Measurements from ENCODE around the gene ARL5A.

The ARL5A gene

DNA sequence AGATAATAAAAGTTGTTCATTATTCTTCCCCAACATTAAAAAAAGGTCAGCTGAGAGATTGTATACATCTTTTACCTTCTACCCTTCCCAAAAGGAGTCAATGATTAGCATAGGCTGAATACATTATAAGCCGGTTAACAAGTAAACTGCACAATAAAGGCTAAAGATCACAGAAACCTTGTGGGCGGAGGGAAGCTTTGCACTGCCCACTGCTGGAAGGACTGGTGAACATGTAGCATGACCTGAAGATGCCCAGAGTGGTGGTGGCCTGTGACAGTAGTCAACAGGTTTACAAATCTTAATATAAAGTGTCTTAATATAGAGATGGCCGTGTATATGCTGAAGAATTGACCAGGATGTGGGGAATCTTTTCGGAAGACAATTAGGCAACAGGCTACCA is 35.6 kb downstream of the ARL5A start:
- DNase-seq = no peak

GRCh38 chr2:151791545-151791944 is 36.7 kb downstream of the ARL5A start:
- no peak for DNase-seq

DNA sequence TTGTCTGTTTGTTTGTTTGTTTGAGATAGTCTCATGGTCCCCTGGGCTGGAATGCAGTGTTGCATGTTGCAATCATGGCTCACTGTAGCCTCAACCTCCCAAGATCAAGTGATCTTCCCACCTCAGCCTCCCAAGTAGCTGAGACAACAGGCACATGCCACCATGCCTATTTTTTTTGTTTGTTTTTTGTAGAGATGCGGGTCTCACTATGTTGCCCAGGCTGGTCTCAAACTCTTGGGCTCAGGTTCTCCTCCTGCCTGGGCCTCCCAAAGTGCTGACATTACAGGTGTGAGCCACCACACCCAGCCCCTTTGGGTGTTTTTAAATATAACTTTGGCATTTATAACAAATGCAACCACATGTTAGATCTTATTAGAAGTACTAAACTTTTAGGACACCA is 37.5 kb downstream of the ARL5A start:
- no peak for DNase-seq

GRCh38 chr2:151789055-151789834 is 39.0 kb downstream of the ARL5A start:
- no peak for DNase-seq

GRCh38 chr2:151786483-151786882 is 41.7 kb downstream of the ARL5A start:
- no peak for DNase-seq

DNA sequence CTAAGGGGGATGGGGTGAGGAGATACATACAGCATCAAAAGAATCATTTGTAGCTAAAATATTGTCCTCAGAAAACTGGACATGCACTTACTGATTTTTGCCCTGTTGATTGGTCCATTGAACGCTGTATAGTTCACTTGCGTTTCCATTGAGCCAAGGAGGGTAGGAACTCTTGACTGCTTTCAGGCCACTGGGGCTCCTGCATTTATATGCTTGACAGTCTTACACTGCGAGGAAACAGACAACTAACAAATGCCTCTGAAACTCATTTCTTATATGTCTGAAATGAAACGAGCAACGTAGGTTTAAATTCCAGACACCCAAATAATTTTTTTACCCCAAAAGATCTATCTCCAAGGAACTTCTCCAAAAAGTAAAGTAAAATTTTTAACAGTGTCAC is 42.1 kb downstream of the ARL5A start:
- no peak for DNase-seq

DNA sequence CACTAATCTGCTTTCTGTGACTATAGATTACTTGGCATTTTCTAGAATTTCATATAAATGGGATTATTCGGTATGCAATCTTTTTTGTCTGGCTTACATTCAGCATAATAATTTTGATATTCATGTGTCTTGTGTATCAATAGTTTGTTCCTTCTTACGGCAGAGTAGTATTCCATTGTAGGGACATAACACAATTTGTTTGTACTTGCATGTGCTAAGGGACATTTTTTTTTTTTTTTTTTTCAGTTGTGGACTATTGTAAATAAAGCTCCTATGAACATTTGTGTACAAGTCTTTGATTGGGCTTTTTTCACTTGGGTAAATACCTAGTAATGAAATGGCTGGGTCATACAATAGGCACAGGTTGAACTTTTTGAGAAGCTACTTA is 45.1 kb downstream of the ARL5A start:
- no peak for DNase-seq

DNA sequence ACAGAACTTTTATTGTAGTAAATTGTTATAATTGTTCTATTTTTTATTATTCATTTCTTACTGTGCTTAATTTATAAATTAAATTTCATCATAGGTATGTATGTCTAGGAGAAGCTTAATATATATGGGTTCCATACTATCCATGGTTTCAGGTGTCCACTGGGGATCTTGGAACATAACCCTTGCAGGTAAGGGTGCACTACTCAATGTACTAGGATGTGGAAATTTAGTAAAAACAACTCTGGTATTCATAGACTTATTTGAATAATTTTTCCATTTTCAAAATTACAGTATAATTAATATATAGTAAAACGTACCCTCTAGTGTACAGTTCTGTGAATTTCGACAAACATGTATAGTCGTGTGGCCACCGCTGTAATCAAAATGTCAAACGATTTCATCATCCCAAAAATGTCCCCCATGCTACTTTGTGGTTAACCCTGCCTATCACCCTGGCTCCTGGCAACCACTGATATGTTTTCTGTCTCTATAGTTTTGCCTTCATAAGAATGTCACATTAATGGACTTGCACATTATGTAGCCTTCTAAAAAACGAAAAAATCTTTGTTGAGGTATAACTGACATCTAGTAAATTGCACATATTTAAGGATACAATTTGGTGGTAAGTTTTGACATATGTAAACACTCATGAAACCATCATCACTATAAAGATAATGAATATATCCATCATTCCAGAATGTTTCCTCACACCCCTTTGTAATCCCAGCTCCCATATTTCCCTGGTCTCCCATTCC is 45.7 kb downstream of the ARL5A start:
- no peak for DNase-seq

- no peak for DNase-seq
Measured at GRCh38 chr2:151781642-151782041, 46.6 kb downstream of the ARL5A start.

DNA sequence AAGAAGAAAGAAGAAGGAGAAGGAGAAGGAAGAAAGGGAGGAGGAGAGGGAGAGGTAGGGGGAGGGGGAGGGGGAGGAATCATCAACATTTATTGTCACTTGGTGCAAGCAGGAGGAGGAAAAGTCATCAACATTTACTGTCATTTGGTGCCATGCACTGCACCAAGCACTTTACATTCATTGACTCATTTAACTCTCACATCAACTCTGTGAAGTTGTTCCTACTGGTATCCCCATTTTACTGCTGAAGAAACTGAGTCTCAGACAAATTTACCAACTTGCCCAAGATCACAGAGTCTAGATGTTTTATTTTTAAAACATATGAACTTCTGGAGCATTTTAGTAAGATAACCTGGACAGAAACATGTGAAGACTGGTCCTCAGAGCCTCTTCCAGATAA is 47.3 kb downstream of the ARL5A start:
- DNase-seq = no peak

GRCh38 chr2:151777935-151778334 is 50.3 kb downstream of the ARL5A start:
- no peak for DNase-seq

GRCh38 chr2:151777487-151777886 is 50.7 kb downstream of the ARL5A start:
- DNase-seq = no peak

DNA sequence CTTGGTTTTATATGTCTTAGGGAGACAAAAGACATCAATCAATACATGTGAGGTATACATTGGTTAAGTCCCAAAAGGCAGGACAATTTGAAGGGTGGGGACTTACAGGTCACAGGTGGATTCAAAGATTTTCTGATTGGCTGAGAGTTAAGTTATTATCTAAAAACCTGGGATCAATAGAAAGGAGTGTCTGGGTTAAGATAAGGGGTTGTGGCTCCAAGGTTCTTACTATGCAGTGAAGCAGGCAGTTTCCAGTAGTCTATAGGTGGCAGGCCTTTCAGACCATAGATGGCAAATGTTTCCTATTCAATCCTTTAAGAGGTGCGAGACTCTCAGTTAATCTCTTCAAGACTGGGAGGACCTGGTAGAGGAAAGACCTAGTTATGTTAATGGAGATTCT is 51.9 kb downstream of the ARL5A start:
- DNase-seq = no peak

GRCh38 chr2:151775057-151775740 is 53.0 kb downstream of the ARL5A start:
- DNase-seq = no peak

GRCh38 chr2:151774506-151774905 is 53.7 kb downstream of the ARL5A start:
- no peak for DNase-seq

- peak; percentile 17 for DNase-seq
Measured at GRCh38 chr2:151771599-151772358, 56.4 kb downstream of the ARL5A start.

DNA sequence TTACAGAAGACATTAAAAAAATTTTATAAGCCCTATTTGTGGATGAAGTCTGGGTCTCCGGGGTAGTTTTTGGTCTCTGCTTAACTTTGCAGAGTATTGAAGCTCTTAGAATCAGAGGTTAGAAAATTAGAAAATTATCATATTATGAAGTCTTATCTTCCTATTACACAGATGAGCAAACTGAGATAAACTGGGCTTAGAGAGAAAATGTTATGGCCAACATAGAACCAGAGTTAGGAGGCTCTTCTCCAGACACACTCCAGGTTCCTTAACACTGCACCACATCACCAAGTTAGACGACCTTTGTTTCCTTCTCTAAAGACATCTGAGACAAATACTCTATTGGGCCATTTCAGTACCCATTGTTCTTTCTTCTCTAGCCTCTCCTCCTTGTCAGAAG is 57.2 kb downstream of the ARL5A start:
- DNase-seq = no peak

- no peak for DNase-seq
Measured at GRCh38 chr2:151769606-151770005, 58.6 kb downstream of the ARL5A start.

DNA sequence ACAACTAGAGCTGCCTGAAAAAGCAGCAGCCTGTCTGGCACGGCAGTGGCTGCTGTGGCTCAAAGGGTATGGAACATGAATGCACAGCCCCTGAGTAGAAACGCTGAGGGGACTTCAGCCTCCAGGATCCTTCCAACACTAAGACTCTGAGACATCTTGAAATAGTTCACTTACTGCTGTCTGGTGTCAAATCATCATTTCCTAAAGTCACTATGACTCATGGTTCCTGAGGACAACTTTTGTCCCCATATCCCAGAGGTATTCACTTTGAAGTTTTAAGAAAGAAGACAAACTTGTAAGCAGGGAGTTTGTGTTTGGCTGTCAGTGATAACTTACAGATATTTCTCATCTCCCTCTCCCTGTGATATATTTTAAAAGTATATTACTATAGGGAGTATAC is 60.7 kb downstream of the ARL5A start:
- DNase-seq = no peak

GRCh38 chr2:151766437-151767153 is 61.6 kb downstream of the ARL5A start:
- DNase-seq = no peak

DNA sequence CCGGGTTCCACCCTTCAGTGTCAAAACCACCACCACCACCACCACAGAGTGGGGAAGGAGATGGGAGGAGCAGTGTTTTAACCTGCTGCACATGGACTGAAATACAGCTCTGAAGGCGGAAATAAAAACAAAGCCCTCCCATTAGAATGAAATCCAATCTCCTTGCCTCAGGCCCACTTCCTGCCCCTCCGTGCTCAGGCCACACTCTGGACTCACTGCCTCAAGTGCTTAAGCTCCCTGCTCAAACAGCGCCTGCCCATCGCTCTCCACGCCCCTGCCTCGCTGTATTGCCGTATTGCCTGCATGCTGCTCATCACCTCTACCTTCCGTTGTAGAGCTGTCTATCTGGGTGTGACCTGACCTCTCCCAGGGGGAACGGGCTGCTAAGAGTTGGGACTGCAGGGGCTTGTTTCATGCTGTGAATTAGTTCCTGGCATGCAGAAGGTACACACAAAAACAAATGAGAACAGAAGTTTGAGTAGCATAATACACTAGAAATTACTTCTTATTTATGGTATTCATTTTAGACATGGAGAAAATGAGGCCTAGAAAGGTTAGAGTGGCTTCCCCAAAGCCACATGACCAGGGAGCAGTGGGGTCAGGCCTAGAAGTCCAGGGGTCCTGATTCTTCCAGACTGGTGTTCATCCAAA is 62.3 kb downstream of the ARL5A start:
- DNase-seq = peak; percentile 28

DNA sequence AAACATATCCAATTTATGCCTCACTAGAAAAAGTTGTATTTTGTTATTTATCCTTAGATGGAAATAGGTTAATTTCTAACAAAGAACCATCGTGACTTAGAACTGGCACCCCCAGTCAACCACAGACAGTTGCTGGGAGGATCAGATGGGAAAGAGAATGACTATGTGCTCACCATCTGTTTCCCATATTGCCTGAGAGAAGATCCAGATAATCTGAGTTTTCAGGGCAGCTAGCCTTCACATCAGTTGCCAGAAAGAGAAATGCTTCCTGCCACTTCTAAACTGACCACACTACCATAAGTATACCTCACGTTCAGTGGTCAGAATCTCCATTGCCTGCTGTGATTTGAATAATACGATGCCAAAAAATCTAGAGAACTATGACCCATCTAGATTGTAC is 65.5 kb downstream of the ARL5A start:
- DNase-seq = no peak
